GM12801 (cell line): ENCODE measurements around the gene EHD4.

Experiments
- CTCF ChIP-seq: IDR thresholded peaks from one replicate; pipeline ENCODE4 v1.5.1; 2011; ENCODE audit warnings: control low read depth; ENCODE audit not compliant: insufficient read length; ENCODE audit errors: extremely low read depth

The EHD4 gene

GRCh38 chr15:41987925-41988275 lies 15.5 kb upstream of the EHD4 start:
- TF ChIP-seq CTCF: no peak

- no peak for TF ChIP-seq CTCF
These were observed 15.0 kb upstream of the EHD4 start for GRCh38 chr15:41987246-41987924.

GRCh38 chr15:41985236-41986160 lies 13.1 kb upstream of the EHD4 start:
- no peak for TF ChIP-seq CTCF

GRCh38 chr15:41984622-41985021 lies 12.3 kb upstream of the EHD4 start:
- TF ChIP-seq CTCF: no peak

DNA sequence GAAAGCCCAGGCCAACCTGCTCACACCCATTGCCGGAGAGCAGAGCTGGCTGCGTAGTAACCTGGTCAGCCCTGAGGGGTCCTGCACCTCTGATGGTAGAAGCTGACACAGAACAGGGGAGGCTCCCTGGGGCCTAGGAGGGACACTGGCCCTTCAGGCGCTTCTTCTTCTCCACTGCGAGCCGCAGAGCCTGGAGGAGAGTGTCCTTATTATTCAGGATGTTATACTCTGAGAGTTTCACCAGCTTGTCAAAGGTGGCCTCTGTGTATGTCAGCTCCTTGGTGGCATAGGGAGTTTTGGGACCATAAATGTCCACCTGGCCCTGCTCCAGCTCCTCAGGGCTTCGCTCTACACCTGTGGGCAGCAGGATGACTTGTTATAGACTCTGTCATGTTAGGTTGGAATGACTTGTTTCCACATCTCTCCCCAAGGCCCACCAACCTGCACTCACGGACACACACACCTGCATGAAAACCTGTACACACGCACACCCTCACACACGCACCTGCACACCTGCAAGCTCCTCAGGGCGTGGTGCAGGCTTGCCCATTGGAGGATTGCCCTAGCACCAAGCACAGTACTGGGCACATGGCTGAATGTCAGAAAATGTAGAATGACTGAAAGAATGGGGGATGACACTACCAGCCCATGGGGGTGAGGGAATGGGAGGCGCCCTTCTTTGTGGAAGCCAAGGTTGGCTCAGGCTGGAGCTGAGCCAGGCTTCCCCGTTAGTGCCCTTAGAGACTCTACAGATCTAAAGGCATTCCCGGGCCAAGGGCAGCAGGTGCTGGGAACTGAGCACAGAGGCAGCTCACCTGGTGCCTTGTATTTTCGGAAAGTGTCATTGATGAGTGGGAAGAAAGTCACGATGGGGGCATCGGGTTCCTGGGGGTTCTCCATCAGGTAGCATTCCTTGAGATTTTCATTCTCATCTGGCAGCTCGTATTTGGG lies 11.5 kb upstream of the EHD4 start:
- no peak for TF ChIP-seq CTCF

GRCh38 chr15:41983221-41983620 lies 10.9 kb upstream of the EHD4 start:
- TF ChIP-seq CTCF: no peak
